HFF-Myc (cell line): Measurements from ENCODE around the gene FGF8.

ENCODE experiments used
- DNase-seq: peaks from one replicate; pipeline ENCODE4 v3.0.0-alpha.2; 2011; ENCODE audit warnings: low read depth; ENCODE audit errors: extremely low read depth
- H3K4me3 ChIP-seq: replicated peaks from 2 replicates; pipeline ENCODE4 v1.5.1; 2011; ENCODE audit warnings: low read depth, mild to moderate bottlenecking, control low read depth, low read length
- TF ChIP-seq, protein P1 (sequence below): IDR thresholded peaks from 2 replicates; pipeline ENCODE4 v1.5.1; 2012; ENCODE audit warnings: mild to moderate bottlenecking, low read depth, low read length, control low read depth; ENCODE audit errors: missing control alignments

The FGF8 gene

DNA sequence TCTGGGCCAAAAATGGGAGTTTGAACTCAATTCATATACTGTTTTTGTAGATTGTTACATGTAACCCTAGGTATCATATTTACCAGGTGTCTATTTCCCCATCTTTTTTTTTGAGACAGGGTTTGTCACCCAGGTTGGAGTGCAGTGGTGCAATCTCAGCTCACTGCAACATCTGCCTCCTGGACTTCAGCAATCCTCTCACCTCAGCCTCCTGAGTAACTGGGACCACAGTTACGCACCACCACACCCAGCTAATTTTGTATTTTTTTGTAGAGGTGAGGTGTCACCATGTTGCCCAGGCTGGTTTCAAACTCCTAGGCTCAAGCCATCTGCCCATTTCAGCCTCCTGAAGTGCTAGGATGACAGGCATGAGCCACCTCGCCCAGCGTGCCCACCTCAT lies 52.7 kb downstream of the FGF8 start:
- DNase-seq: no peak
- TF ChIP-seq, protein P1, sequence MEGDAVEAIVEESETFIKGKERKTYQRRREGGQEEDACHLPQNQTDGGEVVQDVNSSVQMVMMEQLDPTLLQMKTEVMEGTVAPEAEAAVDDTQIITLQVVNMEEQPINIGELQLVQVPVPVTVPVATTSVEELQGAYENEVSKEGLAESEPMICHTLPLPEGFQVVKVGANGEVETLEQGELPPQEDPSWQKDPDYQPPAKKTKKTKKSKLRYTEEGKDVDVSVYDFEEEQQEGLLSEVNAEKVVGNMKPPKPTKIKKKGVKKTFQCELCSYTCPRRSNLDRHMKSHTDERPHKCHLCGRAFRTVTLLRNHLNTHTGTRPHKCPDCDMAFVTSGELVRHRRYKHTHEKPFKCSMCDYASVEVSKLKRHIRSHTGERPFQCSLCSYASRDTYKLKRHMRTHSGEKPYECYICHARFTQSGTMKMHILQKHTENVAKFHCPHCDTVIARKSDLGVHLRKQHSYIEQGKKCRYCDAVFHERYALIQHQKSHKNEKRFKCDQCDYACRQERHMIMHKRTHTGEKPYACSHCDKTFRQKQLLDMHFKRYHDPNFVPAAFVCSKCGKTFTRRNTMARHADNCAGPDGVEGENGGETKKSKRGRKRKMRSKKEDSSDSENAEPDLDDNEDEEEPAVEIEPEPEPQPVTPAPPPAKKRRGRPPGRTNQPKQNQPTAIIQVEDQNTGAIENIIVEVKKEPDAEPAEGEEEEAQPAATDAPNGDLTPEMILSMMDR: no peak

DNA sequence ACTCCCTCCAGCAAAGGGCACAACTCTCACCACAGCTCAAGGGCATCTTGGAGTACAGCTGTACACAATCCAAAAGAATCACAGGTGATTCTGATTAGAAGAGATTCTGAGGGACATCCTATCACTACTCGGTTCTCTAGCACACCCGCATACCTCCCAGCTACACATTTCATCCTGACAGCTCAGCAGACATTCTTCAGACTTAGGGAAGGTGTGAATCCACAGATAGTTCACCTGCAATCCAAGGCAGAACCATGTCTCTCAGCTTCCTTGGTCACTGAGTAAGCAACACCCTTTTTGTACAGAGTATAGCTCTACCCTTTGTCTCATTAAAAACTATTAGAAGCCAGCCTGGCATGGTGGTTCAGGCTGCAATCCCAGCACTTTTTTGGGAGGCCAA lies 54.1 kb downstream of the FGF8 start:
- H3K4me3 ChIP-seq: no peak overlapping the region
- DNase-seq: no peak
- TF ChIP-seq, protein P1: no peak

More for the DNA sequence above, 52.7 kb downstream of the FGF8 start:
- no peak overlapping the region for H3K4me3 ChIP-seq

DNA sequence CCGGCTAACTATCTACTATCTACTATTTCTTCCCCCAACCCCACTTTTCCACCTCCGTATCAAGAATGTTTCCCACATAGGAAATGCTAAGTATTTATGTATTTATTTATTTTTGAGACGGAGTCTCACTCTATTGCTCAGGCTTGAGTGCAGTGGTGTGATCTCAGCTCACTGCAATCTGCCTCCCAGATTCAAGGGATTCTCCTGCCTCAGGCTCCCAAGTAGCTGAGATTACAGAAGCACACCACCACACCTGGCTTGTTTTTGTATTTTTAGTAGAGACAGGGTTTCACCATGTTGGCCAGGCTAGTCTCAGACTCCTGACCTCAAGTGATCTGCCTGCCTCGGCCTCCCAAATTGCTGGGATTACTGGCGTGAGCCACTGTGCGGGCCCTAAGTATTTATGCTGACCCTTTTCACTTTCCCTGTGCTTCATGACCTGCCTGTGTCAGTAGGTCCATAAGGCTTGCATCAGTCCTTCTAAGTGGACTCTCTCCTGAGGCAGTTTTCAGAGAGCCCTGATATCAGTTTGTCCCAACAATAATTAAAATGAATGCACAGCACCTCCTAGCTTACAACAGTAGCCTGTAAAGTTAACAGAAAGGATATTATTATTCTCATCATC lies 55.2 kb downstream of the FGF8 start:
- no peak overlapping the region for H3K4me3 ChIP-seq
- TF ChIP-seq, protein P1: no peak
- no peak for DNase-seq
